Lower leg skin (tissue), 4 donors: ENCODE results near the gene KCNB1. TPM values are rescaled to one million over a fixed set of nuclear protein-coding genes. Genes with fewer than 3 reads are reported as not detected.

Experiments used
- DNase-seq, 2 donors: peaks; one replicate each; pipeline ENCODE4 v3.0.0-alpha.2; 2019; ENCODE audit warnings: low spot score in 2 of 2
- H3K4me3 ChIP-seq: fragments of 200-600 bp; sonication (generic); 2 replicates; pipeline ENCODE4 v1.5.1; 2017; ENCODE audit warnings: mild to moderate bottlenecking, low read depth; ENCODE audit not compliant: poor library complexity, severe bottlenecking
- POLR2A ChIP-seq, 2 donors: fragments of 450-650 bp; IDR thresholded peaks; one replicate each; pipeline ENCODE4 v1.6.1; 2016 to 2017; ENCODE audit warnings: antibody characterized with exemption in 2 of 2, mild to moderate bottlenecking in 1 of 2, moderate library complexity in 1 of 2
- WGBS, 2 donors: methylation state at CpG; one replicate each; pipeline ENCODE4 v1.1.5; 2018; 5-methylcytosine and 5-hydroxymethylcytosine counted together
- intact Hi-C: fragments of 100-400 bp; cut with DNase I; formaldehyde crosslinking; loops from one replicate; pipeline ENCODE4 v1.15.0; 2023; ENCODE audit warnings: low total_unique reads
- total RNA-seq, 4 donors: library from RNA; depleted of rRNA; stranded (reverse); fragments of >200 nt; gene quantifications; one replicate each; pipeline ENCODE4 v1.1.0, GENCODE V29; 2016
- TF ChIP-seq, protein P1 (sequence below), 3 donors: fragments of 450-650 bp; IDR thresholded peaks; one replicate each; pipeline ENCODE4 v1.5.1; 2016; ENCODE audit warnings: antibody characterized with exemption in 3 of 3, mild to moderate bottlenecking in 3 of 3, moderate library complexity in 2 of 3

KCNB1 gene
- total RNA-seq, 4 donors from 2014 or later, result 0.30 to 5.2 (median 0.81) TPM

DNA sequence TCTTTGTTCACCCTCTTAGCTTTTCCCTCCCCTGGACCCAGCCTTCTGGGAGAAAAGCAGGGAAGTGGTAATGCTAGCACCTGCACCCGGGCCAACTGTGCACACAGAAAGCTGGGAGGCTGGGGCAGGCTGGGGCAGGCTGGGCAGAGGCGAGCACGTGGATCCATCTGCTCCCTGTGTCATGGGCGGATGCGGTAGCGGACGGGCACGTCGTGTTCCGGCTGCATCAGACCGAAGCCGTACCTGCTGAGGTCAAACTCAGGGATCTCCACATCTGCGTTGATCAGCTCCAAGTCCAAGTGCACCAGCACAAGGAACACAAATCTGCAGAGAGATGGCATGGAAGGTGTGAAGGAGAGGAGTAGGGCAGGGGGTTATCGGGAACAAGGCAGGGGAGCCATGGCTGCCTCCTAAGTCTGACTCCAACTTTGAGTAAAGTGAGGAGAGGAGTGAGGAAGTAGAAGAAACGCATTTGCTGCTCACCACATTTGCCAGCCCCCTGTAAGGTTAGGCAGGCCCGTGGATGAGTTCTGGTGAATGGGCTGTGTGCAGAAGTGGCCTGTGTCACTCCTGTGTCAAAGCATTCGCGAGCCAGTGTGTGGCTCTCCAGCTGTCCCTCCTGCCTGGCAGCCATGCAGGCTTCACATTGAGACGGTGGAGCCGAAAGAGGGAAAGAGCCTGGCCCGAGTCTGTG, 25.4 kb upstream of the KCNB1 start:
- DNase-seq, result no peak
- intact Hi-C loops, result no loop called here
- H3K4me3 ChIP-seq, result no peak overlapping the region
- WGBS, 2 donors, result 59 to 68% methylated on average over 21 of the region's 21 CpGs
- TF ChIP-seq, protein P1, sequence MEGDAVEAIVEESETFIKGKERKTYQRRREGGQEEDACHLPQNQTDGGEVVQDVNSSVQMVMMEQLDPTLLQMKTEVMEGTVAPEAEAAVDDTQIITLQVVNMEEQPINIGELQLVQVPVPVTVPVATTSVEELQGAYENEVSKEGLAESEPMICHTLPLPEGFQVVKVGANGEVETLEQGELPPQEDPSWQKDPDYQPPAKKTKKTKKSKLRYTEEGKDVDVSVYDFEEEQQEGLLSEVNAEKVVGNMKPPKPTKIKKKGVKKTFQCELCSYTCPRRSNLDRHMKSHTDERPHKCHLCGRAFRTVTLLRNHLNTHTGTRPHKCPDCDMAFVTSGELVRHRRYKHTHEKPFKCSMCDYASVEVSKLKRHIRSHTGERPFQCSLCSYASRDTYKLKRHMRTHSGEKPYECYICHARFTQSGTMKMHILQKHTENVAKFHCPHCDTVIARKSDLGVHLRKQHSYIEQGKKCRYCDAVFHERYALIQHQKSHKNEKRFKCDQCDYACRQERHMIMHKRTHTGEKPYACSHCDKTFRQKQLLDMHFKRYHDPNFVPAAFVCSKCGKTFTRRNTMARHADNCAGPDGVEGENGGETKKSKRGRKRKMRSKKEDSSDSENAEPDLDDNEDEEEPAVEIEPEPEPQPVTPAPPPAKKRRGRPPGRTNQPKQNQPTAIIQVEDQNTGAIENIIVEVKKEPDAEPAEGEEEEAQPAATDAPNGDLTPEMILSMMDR (IDR thresholded peaks at IDR 0.05), result no peak
- TF ChIP-seq POLR2A (IDR thresholded peaks at IDR 0.05), result no peak

DNA sequence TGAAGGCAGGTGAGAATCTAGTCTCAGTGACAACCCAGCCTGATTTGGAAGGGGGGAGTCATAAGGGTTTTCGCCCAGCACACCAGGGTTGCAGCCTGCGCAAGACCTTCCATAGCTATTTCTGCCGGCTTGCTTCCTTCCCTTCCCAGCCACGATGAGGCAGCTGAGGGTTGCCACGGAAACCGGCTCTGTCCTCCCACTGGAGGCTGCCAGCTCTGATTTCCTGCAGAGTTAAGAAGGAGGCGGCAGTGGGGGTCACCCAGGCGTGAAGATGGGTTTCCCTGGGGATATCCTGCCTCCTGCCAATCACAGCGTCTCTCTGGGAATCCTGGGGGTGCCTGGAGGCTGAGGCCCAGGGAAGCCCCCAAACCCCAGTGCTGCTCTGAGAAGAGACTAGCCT, 23.1 kb upstream of the KCNB1 start:
- 31 to 41% methylated on average over 9 of the region's 9 CpGs for WGBS, 2 donors
- no peak overlapping the region for H3K4me3 ChIP-seq
- TF ChIP-seq, protein P1 (IDR thresholded peaks at IDR 0.05), result no peak
- TF ChIP-seq POLR2A (IDR thresholded peaks at IDR 0.05), result no peak
- intact Hi-C loops, result no loop called here
- DNase-seq, result no peak

DNA sequence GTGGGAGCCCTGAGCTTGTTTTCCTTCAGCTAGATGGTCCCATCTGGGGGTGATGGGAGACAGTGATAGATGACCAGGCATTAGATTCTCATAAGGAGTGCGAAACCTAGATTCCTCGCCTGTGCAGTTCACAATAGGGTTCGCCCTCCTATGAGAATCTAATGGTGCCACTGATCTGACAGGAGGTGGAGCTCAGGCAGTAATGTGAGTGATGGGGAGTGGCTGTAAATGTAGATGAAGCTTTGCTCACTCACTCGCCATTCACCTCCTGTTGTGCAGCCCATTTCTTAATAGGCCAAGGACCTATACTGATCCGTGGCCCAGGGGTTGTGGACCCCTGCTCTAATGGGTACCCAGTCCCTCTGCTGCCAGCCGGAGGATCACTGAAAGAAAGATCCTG, 20.7 kb upstream of the KCNB1 start:
- TF ChIP-seq, protein P1 (IDR thresholded peaks at IDR 0.05), result no peak
- TF ChIP-seq POLR2A (IDR thresholded peaks at IDR 0.05), result no peak
- intact Hi-C loops, result no loop called here
- no peak for DNase-seq
- H3K4me3 ChIP-seq, result no peak overlapping the region
- WGBS, 2 donors, result 82% methylated on average over 6 of the region's 6 CpGs

DNA sequence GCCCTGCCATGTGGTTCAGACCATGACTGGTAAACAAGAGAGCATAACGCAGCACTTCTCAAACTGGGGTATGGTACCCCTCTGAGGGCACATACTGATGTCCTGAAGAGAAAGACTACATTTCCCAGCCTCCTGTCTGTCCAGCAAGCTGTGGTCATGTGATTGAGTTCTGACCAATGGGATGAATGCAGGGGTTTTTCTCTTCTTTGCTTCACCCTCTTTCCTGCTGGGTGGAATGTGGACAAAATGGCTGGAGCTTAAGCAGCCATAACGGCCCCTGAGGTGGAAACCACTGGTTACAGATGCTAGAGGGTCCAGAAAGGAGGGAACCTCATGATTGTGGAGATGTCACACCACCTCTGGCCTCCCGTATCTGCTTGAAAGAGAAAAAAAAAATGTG, 19.4 kb upstream of the KCNB1 start:
- DNase-seq, result no peak
- 64 to 87% methylated on average over 3 of the region's 3 CpGs for WGBS, 2 donors
- intact Hi-C loops, result no loop called here
- TF ChIP-seq, protein P1 (IDR thresholded peaks at IDR 0.05), result no peak
- TF ChIP-seq POLR2A (IDR thresholded peaks at IDR 0.05), result no peak
- no peak overlapping the region for H3K4me3 ChIP-seq

DNA sequence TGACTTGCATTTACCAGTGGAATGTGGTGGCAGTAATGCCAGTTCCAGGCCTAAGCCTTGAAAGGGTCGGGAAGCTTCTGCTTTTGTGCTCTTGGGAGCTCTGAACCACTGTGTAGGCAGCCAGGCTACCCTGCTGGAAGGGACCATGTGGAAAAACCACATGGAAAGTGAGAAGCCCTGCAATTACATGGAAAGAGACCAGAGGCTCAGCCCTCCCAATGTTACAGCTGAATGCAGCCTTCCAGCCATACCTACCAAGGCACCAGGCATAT, 14.9 kb upstream of the KCNB1 start:
- no peak for DNase-seq
- WGBS, 2 donors, result 38 to 52% methylated on average over 1 of the region's 1 CpG
- TF ChIP-seq, protein P1 (IDR thresholded peaks at IDR 0.05), result no peak
- TF ChIP-seq POLR2A (IDR thresholded peaks at IDR 0.05), result no peak
- intact Hi-C loops, result no loop called here
- no peak overlapping the region for H3K4me3 ChIP-seq
